HUDEP-2 (cell line): ENCODE results near the gene ZSCAN12.
"Not testable (repeated sequence)": the region's sequence is repeated elsewhere in the genome, so short reads cannot be mapped to it uniquely, and the experiment has no call there.

Experiments
- DNase-seq, 76 experiments: peaks; one replicate each; lab custom pipeline; 2025; ENCODE audit not compliant: unreplicated experiment in 76 of 76; lab: John Stamatoyannopoulos, UW

ZSCAN12 gene

DNA sequence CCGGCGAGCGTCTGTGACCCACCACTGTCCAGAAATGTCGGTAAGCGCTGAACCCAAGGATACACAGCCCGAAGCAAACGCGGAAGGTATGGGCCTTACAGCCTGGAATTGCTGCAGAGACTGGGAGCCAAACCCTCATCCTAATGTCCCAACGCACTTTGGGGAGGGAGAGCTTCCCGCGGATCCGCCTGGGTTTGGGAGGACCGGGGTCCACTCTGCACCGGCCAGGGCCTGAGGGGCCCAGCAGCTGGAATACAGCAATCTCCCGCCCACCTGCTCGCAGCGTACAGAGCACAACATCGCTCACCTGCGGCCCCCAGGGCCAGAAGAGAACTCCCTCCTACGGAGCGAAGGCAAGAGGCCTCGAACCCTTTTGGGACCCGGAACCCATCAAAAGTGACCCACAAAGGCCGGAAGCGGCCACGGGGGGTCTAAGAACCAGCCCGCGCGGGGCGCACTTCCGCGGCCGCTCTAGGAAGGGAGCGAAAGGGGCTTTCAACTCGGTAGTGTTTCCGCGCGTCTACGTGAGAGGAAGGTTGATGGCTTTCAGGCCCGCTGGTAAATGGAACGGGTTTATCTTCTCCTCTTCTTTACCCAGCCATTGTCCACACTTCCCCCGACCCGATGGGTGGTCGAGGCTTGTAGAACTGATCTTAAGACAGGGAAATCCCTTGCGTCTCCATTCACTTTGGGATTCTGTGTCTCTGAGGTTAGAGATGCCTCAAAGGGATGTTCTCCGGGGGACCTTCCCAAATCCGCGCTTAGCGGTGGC is at the start of gene ZSCAN12:
Gene ZSCAN12, minus strand, starts transcription at position 398 of the 772 bp plus-strand sequence. CDS start 1,342 bp downstream, outside the sequence.
- DNase-seq = peak in 75 of 76 experiments; percentile 58 to 94 (median 87)

DNA sequence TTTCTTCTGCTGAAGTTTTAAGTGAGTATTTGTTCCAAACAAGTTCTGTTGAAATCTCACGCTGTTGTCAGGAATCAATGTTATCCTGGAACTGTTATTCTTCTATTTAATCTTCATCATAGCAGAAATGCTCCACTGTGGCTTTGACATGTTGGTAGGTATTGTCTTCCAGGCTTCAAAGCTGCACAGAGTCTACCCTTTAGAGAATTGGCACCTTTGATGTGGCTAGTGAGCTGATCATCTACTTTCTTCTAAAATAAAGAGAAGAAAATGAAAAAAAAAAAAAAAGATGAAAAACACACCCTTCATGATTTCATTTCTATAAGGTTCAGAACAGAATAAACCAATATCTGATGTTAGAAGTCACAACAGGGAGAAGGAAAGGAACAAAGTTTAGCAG is 49.5 kb upstream of the ZSCAN12 start:
- DNase-seq = no peak

DNA sequence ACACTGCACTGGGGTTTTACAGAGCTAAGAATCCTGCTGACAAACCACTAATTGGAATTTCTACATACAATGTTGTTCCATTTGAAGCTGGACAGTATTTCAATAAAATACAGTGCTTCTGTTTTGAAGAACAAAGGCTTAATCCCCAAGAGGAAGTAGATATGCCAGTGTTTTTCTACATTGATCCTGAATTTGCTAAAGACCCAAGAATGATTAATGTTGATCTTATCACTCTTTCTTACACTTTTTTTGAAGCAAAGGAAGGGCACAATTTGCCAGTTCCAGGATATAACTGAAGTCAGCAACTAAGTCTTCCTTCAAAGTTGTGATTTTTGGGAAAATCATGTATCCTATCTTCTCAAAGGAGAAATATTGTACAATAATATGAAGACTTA is 48.0 kb upstream of the ZSCAN12 start:
- peak in 1 of 76 experiments; percentile 38 for DNase-seq

DNA sequence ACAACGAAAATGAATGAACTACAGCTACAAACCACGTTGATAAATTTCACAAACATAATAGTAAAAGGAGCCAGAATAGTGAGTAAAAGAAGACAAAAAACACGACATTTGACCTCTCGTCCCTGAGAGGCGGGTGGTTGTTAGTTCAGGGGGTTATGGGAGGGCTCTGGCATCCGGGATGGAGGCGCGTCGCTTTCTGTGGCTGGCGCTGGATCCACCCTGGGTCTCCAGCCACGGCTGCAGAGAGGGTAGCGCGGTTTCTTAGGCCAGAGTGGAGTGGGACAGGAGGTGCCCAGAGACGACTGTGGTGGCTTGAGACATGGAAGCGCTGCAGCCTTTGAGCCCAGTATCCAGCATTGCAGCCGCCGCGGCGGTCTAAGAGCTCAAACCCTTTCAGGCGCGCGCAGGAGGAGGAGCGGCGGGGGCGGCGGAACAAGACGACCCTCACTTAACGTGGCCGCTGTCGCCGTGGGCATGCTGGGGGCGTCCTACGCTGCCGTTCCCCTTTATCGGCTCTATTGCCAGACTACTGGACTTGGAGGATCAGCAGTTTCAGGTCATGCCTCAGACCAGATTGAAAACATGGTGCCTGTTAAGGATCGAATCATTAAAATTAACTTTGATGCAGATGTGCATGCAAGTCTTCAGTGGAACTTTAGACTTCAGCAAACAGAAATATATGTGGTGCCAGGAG is 47.4 kb upstream of the ZSCAN12 start:
- peak in 11 of 76 experiments; percentile 13 to 47 (median 29) for DNase-seq

DNA sequence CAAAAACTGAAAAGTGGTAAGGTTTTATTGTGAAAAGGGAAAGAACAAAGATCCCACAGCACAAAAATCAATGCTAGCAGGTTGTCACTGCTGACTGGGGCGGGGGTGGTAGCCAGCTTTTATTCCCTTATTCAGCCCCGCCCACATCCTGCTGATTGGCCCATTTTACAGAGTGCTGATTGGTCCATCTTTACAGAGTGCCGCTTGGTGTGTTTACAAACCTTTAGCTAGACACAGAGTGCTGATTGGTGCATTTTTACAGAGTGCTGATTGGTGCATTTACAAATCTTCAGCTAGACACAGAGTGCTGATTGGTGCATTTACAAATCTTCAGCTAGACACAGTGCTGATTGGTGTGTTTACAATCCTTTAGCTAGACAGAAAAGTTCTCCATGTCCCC is 45.2 kb upstream of the ZSCAN12 start:
- peak in 3 of 76 experiments; percentile 5 to 23 (median 18) for DNase-seq

- peak in 75 of 76 experiments; percentile 40 to 95 (median 87) for DNase-seq
Measured at GRCh38 chr6:28443112-28443773, 43.7 kb upstream of the ZSCAN12 start, which contains the start of gene ZSCAN23. TSS of gene ZSCAN23 (minus strand) at chr6:28443491. CDS start at chr6:28436266, 7,225 bp downstream.

GRCh38 chr6:28442586-28442985 is 43.0 kb upstream of the ZSCAN12 start:
- no peak for DNase-seq

GRCh38 chr6:28436404-28436803 is 36.9 kb upstream of the ZSCAN12 start:
- no peak for DNase-seq

GRCh38 chr6:28433119-28433518 is 33.6 kb upstream of the ZSCAN12 start:
- peak in 21 of 76 experiments; percentile 4 to 62 (median 29) for DNase-seq

DNA sequence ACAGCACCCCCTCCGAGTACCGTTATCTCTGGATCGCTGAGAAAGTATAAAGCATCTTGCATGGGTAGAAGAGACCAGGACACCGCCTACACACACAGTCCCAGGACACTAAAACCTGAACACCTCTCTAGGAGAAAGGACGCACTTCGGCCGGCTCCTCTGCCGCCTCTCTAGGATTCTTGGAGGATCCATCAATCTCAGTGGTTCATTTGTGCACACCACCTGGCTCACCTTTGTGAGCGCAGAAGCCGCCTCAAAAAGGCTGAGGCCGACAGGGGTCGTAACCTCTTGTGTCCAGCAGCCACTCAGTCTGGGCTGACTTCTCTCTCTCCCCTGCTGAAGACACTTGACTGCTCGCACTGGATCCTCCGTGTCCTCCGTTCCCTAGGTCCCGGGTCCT is 30.2 kb upstream of the ZSCAN12 start:
- DNase-seq = no peak

- peak in 5 of 76 experiments; percentile 13 to 36 (median 27) for DNase-seq
Measured at GRCh38 chr6:28425944-28426541, 26.5 kb upstream of the ZSCAN12 start.

GRCh38 chr6:28424163-28424562 is 24.6 kb upstream of the ZSCAN12 start:
- DNase-seq = no peak

GRCh38 chr6:28423546-28423945 is 24.0 kb upstream of the ZSCAN12 start:
- DNase-seq = no peak

DNA sequence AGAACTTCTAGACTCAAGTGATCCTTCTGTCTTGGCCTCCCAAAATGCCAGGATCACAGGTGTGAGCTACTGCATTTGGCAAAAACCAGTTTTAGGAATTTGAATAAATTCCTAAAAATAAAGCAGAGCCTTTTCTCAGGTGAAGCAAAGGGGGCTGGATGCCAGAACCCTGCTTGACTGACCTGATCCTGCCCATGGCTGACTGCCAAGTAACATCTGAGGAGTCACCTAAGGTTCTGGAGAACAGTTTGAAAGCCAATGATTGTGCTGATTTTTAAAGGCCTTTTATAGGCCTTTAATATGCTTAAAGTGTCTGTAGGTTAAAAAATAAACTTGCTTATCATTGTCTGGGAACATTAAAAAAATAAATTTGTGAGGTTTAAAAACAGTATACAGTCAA is 14.1 kb upstream of the ZSCAN12 start:
- no peak for DNase-seq

GRCh38 chr6:28410767-28411166 is 11.2 kb upstream of the ZSCAN12 start:
- no peak for DNase-seq

DNA sequence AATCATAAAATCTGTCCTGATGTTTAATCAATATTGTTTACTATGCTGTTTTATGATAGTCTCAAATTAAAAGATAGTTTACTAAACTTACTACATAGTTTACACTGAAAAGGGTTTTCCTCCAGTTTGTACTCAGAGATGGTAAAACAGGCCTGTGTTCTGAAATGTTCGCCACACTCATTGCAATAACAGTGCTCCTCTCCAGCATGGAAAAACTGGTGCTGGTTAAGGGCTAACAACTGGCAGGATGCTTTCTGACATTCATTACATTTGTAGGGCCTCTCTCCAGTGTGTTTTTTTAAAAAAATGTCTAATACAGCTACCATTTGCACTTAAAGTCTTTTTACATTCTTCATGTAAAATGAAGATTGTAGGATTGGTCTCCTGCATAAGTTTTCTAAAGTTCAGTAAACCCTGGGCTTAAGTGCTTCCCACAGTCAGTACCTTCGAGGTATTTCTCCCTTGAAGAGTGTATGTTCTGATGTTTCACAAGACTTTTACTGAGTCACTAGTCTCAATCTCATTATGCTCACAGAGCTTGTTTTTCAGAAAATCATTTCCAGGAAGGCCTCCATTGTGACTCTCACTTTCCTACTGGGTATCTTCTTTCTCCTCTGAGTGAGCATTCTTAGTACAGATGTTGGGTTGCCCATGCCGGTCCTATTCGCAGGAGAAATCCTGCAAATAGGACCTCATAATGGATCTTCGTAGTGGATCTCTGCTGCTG is 8.7 kb upstream of the ZSCAN12 start:
- no peak for DNase-seq

- no peak for DNase-seq
Measured at GRCh38 chr6:28407401-28407800, 7.9 kb upstream of the ZSCAN12 start.

- DNase-seq = not testable (repeated sequence)
Measured at GRCh38 chr6:28403923-28404322, 4.4 kb upstream of the ZSCAN12 start.

- DNase-seq = peak in 12 of 76 experiments; percentile 7 to 43 (median 18)
Measured at GRCh38 chr6:28402197-28402596, 2.6 kb upstream of the ZSCAN12 start.

DNA sequence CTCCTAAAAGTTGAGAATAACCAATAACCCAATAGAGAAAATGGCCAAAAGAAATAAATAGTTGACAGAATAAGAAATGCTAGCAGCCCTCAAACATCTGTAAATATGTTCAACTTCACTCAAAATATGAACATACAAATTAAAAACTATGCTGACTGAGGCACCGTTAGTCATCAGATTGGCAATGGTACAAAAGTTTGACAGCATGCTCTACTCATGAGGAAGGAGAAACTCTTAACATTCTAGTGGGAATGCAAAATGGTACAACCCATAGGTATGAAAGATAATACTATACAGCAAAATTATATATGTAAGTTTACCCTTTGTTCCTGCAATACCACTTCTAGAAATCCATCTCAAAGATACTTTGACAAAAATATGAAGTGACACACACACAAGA is 1.6 kb upstream of the ZSCAN12 start:
- peak in 9 of 76 experiments; percentile 10 to 53 (median 29) for DNase-seq
